ENCODE measurements around the gene PGBD4.
"Not testable (repeated sequence)": the region's sequence is repeated elsewhere in the genome, so short reads cannot be mapped to it uniquely, and the experiment has no call there.

Gene PGBD4

DNA sequence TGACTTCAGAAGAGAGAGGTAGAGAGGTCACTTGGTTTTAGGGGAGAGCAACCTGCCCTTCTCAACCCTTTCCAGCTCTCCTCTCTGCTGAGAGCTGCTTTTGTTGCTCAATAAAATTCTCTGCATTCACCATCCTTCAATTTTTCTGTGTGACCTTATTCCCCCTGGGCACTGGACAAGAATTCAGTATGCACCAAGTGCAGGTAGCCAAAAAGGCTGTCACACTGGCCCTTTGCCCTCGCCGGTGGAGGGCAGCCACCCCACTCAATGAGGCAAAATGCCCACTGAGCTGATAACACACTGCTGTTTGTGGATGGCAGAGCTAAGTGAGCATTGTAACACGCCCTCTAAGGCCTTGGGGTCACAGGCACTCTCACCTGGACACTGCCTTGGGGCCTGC, 12.9 kb downstream of the PGBD4 start:
- no peak for DNase-seq

DNA sequence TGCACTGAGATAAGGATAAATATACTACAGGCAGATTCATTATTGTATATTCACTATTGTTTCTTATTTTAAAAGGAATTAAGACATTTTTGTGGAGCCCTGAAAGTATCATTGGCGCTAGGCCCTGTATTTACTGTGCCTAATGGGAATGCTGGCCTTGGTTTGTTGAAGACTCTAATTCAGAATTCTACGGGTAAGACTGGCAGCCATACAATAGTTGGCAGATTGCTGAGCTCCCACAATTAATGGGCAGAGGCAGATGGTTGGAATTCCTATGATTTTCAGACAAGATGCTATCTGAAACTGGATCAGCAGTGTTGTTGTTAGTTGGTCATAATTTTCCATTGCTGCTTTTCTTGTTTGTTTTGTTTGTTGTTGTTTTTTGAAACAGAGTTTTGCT, 14.7 kb downstream of the PGBD4 start:
- peak; percentile 18 for DNase-seq

DNA sequence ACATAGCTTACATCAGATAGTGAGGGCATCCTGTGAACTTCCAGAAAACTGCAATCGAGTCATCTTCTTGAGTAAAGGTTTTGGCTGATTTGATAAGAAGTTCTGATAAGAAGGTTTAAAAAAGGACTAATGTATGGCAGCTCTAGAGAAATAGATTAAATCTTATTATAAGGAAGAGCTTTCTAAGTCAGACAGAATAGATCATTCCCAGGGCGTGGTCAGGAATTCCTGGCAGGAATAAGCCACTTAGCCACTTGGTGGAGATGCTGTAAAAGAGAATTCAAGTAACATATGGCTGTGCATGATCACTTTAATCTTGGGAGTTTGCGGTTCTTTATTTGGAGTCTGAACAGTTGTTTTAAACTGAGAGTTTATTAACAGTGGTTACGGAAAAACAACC, 17.4 kb downstream of the PGBD4 start:
- no peak for DNase-seq

DNA sequence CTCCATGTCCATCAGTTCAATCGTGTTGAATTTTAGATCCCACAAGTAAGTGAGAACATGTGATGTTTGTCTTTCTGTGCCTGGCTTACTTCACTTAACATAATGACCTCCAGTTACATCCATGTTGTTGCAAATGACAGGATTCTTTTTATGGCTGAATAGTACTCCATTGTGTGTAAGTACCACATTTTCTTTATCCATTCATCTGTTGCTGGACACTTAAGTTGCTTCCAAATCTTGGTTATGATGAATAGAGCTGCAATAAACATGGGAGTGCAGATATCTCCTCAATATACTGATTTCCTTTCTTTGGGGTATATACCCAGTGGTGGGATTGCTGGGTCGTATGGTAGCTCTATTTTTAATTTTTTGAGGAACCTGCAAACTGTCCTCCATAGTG, 18.5 kb downstream of the PGBD4 start:
- DNase-seq = not testable (repeated sequence)

DNA sequence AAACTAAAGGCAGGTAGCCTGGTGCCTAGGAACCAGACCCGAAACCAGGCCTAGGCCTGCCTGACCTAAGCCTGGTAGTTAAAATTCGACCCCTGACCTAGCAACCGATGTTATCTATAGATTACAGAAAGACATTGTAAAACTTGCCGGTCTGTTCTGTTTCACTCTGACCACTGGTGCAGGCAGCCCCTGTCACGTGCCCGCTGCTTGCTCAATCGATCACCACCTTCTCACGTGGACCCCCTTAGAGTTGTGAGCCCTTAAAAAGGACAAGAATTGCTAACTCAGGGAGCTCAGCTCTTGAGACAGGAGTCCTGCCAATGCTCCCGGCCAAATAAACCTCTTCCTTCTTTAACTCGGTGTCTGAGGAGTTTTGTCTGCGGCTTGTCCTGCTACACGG, 19.9 kb downstream of the PGBD4 start:
- DNase-seq = not testable (repeated sequence)

DNA sequence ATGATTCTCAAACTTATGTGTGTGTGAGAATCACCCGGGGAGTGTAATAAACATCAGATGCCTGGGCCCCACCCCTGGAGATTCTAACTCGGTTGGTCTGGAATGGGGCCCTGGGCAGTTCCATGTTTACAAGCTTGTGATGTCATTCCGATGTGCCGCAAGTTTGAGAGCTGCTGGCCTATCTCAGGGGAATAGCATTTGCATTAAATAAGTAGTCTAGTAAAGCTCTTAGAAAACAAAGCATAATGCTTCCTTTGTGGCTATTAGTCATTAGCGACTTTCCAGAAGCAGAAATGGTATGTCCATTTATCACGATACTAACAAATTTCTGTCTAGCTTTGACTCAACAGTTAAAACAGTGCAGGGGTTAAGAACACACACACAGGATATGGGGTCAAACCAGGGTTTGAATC, 20.9 kb downstream of the PGBD4 start:
- DNase-seq = no peak

DNA sequence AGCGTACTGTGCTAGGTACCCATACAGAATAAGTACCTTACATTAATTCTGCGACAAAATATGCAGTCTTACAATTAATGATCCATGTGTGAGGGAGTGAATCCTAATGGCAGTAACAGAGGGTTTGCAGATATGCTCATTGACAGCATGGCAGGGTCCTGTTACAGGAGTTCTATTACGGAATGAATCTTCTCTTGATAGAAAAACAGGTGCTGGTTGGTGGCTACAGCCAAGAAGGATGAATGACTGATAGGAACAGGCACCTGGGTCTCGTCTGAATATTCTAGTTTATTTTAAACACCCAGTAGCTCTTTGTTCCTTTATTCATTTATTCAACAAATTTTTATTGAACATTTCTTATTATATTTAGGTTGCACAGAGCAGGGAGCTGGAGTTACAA, 22.8 kb downstream of the PGBD4 start:
- no peak for DNase-seq

DNA sequence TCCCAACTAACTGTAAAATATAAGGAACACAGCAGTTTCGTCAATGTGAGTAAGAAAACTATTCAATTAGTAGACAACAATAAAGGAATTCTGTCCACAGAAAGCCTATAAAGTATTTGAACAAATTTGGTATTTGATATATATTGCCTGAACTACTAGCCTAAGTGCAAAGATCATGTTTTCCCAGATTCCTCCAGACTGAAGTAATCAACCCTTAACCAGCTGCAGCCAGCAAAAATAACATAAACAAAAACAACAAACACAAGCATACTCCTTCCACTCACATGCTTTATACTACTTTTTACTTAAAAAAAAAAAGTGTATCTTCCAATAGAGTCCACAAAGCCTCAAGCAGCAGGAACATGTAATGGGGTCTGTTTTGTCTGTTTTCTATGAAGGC, 24.1 kb downstream of the PGBD4 start:
- DNase-seq = no peak

DNA sequence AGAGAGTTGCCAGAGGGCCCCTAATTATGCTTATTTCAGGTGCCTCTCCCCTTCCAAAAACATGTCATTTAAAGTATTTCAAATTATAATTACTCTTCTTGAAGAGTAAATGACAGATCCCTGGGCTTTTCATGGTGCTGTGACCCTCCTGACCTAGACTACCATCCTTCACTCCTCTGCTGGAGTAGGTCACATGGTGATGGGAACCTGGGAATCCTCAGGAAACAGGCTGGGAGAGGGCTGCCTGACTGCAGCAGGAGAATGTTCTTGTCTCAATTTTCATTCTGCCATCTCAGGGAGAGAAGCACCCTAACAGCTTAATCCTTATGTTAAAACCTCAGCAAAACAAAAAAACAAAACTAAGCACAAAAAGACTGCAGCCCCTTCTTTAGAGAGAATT, 24.6 kb downstream of the PGBD4 start:
- DNase-seq = no peak

DNA sequence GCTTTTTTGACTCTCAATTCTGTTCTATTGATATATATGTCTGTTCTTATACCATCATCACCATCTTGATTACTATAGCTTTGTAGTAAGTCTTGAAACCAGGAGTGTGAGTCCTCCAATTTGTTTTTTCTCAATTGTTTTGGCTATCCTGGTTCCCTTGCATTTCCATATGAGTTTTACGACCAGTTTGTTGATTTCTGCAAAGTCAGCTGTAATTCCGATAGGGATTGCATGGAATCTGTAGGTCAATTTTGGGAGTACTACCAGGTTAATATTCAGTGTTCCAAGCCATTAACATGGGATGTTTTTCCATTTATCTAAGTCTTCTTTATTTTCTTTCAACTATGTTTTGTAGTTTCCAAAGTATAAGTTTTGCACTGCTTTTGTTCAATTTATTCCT, 27.0 kb downstream of the PGBD4 start:
- no peak for DNase-seq

DNA sequence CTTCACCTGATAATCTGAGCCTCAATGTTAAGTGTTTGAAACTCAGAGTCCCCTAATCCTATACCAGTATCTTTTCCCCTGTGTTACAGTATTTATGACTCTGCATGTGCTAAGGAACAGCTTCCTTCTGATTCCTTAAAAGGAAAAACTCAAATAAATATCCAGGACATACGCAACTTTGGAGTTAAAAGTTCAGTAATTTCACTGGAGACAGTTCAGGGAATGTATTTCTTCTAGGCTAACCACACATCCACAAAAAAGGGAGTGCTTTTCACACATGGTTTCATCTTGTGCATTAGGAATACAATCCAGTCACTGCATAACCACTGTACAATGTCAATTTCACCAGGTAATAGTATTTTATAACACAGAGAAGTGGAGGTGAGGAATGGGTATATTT, 31.0 kb downstream of the PGBD4 start:
- DNase-seq = no peak

DNA sequence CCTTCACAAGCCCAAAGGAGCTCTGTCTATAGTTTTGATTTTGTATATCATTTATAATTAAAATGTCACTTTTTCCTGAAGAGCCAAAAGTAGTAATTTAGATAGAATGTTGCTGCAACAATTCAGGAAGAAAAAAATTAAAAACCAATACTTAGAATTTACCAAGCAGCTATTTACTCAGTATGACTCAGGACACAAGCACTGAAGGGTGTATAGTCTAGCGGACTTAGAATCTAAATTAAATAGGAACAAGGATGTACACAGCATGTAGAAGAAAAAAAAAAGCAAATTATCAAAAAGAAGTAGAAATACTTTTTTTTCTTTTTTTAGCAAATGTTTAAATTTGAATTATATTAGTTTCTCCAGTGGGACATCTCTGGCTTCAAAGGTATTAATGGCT, 31.6 kb downstream of the PGBD4 start:
- DNase-seq = no peak

DNA sequence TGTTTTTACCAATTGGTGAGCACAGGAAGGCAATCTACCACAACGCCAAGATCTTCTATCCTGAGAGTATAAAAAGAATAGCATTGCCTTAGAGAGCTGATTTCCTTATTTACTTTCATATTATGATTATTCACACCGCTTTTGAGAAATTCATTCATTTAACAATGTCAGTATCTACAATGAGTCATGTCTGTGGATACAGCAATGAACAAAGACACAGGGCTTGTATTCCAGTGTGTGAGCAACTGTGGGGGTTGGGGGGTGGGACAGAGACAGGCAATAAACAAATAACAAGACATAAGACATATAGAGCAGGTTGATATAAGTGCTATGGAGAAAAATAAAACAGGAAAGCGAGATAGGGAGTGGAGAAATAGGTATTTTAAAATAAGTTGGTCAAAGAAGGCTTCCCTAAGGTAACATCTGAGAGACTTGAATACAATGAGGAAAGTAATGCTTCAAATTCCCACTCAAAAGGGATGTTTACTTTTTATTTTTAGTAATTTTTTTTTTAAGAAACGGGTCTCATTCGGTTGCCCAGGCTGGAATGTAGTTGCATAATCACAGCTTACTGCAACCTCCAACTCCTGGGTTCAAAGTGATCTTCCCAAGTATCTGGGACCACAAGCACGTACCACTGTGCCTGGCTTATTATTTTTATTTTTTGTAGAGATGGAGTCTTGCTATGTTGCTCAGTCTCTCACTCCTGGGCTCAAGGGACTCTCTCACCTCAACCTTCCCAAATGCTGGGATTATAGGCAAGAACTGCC, 45.7 kb downstream of the PGBD4 start:
- no peak for DNase-seq

DNA sequence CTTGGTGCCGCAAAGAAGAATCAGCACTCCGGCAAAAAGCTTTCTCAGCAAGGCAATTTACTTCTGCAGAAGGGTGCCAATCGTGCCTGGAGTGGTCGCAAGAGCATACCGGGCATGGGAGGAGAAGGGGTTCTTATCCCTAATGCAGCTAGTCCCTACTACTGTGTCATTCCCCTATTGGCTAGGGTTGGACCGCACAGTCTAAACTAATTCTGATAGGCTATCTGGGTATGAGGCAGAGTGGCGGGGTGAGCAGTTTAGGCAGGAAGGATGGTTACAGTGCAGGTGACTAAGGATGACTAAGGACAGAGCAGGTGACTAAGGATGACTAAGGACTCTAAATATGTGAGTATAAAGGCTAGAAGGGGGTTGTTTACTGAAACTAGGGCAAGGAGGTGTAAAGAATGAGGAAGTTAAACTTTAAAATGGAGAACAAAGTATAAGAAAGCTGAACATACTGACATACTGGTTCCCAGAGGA, 52.9 kb downstream of the PGBD4 start:
- DNase-seq = no peak

DNA sequence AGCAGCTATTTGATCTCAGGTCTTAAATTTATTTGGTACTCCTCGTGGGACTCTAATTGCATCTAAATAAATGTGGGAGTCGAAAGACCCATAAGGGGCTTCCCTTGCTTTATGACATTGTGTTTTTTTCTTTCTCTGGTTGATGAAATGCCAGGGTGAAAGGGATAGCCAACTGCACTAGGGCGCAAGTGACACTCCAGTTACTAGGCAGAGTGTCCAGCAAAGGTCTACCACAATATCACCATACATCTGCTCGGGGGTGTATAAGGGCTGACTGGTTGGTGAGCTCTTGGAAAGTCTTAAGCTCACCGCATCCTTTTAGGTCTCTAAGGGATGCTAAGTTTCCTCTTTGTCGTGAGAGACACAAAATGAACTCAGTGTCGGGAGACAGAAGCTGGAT, 54.0 kb downstream of the PGBD4 start:
- no peak for DNase-seq

All from NCI-H1694 (cell line).